NK-92 (cell line): ENCODE data around the gene IL18R1.

Experiments used
- DNase-seq: peaks from one replicate; lab custom pipeline; 2025; ENCODE audit not compliant: unreplicated experiment; lab: John Stamatoyannopoulos, UW

IL18R1 gene

DNA sequence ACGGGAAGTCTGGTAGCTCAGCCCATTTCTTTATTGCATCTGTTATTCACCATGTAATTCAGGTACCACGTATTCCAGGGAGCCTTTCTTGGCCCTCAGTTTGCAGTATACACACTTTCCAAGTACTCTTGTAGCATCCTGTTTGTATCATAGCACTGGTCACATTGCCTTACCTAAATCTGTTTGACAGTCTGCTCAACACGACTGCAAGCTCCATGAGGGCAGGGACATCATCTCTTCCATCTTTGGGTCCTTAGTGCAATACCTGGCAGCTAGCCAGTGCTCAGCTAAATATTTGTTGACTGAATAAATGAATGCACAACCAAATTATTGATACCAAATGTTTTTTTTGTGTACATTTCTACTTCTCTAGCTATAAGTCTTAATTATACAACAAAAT lies 11.2 kb upstream of the IL18R1 start:
- DNase-seq: no peak

DNA sequence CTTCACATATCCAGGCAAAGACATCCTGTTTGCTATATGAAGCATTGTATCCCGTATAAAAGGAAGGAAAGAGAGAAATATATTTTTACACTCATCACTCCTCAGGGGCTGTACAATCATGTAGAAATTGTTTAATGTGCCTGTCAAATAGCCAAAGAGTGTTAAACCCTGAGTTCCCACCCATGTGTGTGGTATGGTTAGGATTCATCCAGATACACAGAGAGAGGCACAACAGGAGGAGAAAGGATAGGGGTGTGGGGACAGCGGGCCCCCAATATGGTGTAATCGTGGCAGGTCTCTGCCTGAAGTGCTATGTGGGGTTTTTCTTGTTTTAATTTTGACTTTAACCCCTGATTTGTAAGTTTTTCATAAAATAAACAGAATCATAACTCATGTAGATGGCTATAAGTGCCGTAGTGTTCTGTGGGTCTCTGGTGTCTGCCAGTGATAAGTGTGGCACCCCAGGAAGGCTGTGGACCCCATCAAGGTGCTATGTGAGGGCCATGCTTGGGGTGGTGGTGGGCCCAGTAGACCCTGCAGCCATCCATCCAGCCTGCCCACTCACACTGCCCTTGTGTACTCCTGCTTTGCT lies 10.2 kb upstream of the IL18R1 start:
- DNase-seq: no peak

DNA sequence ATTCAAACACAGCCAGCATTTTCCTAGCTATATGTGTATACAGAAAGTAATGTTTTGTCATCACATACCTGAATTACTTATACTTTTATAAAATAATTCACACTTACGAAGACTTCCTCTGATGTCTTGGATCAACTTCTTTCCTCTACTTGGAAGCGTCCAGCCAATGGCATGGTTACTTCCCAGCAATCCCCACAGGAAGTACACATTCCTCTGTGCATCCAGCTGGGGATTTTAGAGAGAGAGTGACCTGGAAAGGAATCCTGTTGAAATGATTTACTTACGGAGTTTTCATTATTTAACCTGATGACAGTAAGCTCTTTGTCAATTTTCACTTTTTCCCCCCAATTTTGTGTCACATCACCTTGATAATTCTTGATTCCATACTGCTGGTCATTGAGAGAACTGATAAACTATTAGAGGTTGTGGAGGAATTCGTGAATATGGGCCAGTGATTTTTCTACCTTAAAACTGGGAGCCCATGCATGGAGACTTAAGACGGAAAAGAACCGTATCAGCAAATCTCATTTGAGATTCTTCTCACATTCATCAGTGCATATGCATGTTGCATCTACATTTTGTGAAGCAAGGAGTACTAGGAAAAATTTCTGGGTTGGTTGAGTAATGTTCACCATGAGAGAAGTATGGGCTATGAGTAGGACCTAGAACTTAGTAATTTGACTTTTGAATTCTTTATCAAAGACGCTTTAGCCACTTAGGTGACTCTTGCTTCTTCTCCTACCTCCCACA lies 9.0 kb upstream of the IL18R1 start:
- DNase-seq: no peak

DNA sequence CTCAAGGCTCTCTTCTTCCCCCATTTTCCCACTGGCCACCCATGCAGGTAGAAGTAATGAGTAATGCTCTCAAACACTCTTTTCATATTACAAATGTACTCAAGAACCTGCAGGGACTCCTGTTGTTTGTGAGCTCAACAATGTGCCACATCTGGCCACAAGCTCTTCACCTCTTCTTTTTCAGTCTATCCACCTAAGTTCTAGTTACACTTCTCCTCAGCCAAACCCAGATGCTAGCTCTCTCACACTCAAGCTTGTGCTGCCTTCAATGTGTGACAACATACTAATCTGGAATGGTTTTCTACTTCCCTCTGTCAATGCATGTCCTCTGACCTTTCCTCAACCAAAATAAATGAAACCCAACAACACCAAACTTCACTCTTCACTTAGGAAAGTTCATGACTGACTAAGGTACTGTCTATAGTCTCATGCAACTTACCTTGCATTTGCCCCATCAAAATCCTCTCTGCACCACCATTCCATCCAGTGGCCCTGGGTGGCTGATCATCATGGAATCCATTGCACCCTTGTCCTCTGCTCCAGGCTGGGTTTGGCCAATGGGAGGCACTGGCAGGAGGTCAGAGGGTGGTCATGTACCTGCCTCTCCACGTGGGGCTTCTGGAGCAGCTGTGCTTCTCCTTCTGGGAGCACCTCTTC lies 5.3 kb upstream of the IL18R1 start:
- no peak for DNase-seq

DNA sequence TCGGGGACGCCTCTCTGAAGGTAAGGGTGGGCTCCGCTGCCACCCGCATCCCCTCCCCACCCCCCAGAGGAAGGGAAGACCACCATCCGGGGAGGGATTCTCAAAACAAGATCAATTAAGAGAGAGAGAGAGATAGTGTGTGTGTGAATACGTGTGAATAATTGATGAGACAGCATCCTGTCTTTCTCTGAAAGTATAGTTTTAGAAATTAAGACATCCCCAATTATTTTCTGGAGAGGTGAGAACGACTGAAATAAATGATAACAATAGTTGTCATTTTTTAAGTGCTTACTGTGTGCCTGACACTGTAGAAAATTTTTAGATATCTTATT lies 751 bp downstream of the IL18R1 start:
- no peak for DNase-seq

DNA sequence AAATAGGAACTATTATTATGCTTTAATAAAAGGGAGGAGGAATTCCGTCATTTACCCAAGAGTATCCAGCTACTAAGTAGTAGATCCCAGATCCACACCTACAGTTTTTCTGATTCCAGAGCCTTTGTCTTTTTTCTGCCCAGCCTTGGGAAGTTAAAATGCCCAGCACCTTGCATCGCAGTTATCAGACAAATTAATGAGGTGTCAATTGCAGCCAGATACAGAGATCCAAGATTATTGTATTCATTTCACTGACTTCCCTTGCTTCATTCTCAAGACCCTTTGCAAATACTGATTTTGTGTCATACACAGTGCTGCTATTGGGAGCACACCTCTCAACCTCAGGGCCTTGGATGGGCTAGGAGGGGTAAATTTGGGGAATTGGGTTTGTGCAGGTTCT lies 1.1 kb downstream of the IL18R1 start:
- no peak for DNase-seq

DNA sequence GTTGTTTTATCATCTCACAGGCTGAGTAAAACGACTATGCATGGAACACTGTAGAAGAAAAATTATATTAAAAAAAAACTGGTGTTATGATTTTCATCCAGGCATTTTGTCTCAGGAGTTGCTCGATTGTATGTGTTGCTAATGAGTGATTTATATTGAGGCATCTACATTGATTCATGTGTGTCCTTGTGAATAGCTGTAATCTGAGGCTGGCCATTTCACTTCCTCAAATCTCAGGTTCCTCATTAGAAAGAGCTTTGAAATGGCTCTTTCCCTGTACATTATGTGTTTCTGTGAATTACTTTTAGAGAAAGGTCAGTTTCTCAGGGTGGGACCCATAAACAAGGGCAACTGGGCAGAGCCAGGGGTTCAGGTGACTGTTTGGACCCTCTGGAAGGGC lies 2.3 kb downstream of the IL18R1 start:
- no peak for DNase-seq

DNA sequence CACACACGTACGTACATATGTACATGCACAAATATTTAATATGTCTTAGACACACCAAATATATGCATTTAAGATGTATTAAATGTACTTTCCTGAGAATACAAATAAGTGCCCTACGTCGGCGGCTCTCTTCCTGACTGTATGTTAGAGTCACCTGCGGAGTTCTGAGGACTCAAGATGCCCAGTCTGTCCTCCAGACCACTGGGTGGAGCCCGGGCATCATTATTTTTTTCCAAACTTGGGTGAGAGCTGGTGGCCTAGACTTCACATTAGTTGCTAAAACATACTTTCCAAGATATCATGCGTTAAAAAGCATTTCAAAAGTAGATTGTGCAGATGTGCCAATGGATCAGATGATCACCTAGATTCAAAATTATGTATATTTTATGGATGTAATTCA lies 2.9 kb downstream of the IL18R1 start:
- DNase-seq: no peak

DNA sequence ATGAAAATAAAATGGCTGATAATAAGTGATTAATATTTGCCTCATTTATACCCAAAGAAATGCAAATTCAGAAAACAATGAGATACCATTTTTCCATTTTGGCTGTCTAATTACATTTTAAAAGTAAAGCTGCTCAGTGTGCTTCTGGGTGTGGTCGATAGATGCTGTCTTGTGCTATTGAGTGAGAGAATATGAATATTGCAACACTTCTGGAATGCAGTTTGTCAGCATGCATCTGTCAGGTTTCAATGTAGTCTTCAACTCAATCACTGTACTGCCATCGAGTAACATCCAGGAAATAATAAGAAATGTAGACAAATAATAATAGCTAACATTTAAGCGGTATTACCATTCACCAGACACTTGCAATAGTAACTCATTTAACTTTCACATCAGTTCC lies 3.9 kb downstream of the IL18R1 start:
- no peak for DNase-seq

DNA sequence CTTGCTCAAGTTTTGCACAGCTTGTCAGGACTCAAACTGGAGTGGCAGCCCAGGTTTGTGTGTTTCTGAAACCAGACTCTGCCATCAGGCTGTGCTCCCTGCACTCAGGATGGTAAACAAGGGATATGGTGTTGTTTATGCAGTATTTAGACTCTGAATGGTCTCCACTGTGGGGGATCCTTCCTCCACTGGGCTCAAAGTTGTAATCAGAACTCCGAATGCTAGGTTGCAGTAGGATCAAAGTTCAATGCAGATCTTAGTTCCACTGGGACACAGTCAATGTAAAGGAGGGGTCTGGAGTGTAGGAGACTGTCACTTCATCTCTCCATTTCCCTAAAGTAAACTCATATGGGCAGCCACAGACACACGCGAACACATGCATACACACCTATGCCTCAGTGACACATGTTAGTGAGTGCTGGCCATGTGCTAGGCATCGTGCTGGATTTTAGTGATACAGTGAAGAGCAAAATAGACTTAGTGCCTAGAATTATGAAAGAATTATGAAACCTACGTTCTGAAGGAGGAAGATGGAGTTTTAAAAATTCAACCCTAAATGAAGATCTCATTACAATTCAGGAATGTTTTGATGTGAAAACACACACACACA lies 6.1 kb downstream of the IL18R1 start:
- no peak for DNase-seq

DNA sequence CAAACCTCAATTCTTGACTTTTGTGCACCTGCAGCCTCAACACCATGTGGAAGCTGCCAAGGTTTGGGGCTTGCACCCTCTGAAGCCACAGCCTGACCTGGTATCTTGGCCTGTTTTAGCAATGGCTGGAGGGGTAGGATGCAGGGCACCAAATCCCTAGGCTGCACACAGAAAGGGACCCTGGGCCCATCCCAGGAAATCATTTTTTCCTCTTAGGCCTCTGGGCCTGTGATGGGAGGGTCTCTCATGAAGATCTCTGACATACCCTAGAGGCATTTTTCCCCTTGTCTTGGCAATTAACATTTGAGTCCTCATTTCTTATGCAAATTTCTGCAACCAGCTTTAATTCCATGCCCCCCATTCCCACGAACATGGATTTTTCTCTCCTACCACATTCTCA lies 10.2 kb downstream of the IL18R1 start:
- DNase-seq: no peak

DNA sequence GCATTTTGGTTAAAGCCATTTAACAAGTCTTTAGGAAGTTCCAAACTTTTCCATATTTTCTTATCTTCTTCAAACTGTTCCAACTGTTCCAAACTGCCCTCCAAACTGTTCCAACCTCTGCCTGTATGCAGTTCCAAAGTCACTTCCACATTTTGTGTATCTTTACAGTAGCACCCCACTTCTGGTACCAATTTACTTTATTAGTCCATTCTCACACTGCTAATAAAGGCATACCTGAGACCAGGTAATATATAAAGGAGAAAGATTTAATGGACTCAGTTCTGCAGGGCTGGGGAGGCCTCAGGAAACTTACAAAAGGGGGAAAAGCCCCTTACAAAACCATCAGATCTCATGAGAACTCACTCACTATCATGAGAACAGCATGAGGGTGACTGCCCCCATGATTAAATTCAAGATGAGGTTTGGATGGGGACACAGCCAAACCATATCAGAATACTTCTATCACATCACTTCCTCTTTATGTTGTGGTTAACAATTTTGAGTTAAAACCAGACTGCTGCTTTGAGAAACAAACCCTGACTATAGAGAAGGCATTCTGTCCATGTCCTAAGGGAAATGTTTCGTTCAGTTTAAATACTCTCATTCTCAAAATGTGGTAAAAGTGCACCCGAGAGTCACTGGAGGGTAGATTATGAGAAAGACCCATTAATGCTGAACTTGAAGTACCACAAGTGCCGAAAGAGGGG lies 11.0 kb downstream of the IL18R1 start:
- DNase-seq: no peak

DNA sequence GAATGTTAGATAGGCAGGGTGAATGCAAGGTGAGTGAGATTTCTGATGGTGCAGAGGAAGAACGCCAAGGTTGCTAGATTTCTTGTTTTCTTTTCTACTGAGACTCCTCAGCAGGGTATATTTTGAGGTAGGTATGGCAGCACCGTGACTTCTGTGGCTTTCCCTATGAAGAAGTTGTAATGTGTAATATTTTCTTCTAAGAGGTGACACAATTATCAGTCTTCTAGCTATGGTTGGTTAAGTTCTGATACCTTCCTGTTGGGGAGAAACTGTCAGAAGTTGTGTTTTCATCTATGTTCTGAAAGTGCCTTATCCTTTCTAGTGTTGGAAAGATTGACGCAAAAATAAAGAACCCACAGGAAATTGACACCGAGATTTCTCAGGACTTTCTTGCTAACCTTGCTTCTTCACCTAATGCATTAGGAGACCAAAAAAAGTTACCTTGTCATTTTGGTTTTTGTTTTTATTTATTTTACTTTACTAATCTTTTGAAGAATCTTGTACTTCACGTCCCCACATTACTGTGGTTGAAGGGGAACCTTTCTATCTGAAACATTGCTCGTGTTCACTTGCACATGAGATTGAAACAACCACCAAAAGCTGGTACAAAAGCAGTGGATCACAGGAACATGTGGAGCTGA lies 11.9 kb downstream of the IL18R1 start:
- no peak for DNase-seq

DNA sequence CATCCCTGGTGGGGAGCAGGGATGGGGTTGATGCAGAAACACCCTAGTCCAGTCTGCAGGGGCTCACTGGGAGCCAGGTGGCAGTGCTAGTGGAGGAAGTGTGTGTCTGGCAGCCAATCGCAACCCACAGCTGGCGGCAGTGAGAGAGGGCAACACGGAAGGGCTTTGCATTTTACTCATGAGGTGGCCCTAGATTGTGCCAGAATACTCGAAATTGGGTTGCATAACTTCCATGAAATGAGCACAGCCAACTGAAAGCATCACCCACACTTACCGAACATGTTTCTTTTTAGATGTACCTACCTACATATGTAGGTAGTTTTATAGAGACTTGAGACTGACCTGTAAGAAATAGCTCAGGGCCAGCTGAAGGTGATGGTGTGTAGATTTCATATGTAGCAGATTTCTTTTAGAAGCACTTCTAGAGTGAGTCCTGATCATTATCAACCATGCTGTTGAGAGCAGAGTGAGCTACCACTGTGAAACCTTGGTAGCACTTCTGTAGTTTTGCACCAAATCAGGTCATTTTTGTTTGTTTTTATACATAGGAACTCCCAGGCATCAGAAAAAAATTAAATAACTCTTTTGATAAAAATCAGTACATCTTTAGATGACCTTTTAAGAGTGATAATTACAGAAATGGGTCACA lies 13.0 kb downstream of the IL18R1 start:
- no peak for DNase-seq

DNA sequence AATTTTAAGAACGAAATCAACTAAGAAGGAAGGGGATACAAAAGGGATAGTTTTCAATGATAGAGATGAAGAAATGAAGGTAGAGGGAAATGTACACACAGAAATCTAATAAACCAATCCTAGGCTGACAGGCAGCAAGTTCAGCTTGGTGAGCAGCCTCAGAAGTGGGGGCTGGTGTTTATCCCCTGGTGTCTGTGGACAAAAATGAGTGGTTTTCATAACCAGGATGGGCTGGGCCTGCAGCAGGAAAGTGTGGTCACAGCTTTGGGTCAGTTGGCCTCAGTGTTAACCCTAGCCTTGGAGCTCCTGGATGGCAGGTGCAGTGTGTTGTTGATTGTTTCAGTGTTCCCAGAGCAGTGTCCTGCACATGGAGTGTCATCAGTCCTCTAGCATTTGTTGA lies 14.3 kb downstream of the IL18R1 start:
- DNase-seq: no peak

DNA sequence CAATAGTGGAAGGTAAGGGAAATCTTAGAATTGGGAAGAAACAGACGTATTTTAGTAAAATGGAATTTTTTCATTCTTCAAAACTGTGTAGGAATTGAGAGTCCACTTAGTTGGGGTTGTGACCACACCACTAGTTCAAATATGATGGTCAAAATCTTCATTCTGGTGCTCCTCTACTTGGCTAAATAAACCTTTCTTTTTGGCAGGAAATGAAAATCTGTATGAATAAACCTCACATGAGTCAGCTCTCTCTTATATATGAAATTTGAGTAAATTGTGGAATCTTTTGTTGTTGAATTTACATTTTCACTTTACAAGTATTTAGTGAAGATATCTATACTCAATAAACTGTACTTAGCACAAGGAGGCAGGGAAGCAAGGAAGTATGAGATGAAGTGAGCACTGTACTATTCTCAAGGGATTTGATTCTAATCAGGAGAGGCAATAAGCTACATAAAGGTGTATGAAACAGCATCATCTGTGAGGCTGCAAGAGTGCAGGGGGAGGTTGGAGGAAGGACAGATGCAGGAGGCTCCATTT lies 20.5 kb downstream of the IL18R1 start:
- no peak for DNase-seq

DNA sequence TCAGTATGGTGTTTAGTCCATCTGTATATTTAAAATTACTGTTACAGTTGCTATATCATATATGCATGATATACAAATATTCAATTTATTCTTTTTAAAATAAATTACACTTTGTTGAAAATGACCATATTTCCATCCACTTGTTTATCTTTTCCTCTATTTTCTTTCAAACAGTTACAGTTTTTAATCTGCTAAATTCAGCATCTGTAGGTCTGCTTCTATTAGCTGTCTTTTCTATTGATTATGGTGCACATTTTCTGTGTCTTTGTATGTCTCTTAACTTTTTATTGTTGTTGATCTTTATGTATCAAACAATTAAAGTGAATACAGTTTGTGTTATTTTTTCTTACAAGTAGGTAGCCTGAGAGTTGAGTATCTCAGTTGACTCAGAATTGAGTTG lies 28.1 kb downstream of the IL18R1 start:
- no peak for DNase-seq

DNA sequence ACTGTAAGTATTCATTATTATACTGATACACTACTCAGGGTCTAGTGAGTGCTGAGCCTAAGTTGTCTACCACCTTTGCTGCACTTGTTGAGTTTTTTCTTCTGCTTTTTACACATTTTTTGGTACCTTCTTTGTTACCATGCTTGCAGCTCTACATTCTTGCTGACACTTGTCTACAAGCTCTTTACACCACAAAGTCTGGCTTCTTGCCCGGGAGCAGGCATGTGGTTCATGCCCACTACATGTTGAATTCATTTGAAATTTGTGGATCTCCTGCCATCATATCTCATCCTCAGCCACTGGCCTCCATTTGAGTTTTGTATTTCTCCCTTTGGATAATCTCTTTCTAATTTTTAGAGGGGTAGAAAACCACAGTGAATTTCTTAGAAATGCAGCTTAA lies 29.9 kb downstream of the IL18R1 start:
- no peak for DNase-seq

DNA sequence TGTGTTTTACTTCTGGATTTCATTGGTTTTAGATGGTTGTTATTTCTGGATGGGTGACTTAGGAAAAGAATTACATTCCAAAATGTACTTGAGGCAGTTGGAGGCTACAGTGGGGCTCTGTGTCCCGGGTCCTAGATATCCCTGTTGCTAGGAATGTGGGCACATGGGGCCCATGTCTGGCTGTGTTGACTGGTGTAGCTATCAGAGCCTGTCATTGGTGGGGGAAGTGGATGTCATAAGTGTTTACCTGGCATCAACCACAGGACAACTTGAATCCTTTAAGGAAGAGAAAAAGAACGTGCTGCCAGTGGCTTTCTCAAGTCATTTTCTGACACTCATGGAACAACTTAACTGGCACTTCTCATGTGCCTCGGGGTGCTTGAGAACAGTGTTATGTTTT lies 30.4 kb downstream of the IL18R1 start:
- no peak for DNase-seq

DNA sequence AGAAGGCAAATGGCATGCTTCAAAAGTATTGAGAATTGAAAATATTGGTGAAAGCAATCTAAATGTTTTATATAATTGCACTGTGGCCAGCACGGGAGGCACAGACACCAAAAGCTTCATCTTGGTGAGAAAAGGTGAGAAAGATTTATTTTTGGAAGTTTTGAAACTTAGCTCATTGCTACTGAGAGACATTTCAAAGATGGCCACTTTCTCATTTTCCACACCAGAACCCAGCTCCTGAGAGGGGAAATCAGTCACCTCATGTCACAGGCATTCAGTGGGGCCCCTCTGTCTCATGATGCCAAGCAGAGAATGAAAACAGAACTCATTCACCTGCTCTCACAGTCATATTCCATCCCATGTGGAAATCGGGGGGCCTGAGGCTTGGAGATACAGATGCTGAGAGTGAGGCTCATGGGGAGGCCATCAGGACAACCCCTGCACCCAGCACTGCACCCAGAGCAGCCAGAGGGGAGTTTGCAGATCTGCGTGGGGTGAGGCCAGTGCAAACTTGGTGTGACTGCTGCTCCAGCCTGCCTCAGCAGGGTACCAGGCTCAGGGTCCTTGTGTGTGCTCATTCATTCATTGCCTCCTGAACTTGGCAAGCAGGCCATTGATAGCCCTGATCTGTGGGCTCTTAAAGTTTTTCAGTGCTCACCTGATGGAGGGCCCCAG lies 31.4 kb downstream of the IL18R1 start:
- DNase-seq: no peak
